ENCODE results near the gene SEPHS1. TPM values are rescaled to one million over a fixed set of nuclear protein-coding genes. Genes with fewer than 3 reads are reported as not detected.

Gene SEPHS1
- total RNA-seq, 4 donors from 2014 or later: 60.0 to 85.6 (median 68.1) TPM

DNA sequence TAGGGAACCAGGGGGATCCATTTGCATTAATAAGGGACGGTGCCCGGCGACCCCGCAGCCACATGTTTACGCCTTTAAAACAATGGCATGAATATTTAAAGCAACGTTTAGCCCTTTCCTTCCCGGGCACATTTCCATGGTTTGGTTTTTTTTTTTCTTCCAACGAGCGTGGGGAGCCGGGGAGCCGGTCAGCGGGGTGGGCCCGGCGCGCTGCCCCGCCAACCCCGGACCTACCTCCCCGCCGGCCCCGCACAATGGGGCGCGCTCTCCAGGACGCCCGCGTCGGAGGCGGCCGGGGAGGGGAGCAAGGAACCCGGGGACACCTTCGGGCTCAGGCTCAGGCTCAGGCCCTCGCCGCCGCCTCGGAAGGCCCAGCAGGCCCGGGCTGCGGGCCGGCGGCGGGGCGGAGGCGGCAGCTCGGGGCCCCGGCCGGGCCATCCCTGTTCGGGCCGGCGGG is 1.0 kb downstream of the SEPHS1 start:
- no peaks in the 10 kb centered on the region for H3K36me3 ChIP-seq
- peaks cover 15% of the 10 kb centered on the region in 2 donors for H3K4me1 ChIP-seq
- peak overlapping the region; percentile 49 to 73 (median 55) for H3K4me3 ChIP-seq (replicated peaks in 1 of 3)
- peak; percentile 23 to 29 for DNase-seq
- no peaks in the 10 kb centered on the region for H3K27me3 ChIP-seq
- H3K9me3 ChIP-seq: no peaks in the 10 kb centered on the region
- intact Hi-C loops (cut with DNase I): no loop called here
- peak overlapping the region; percentile 78 to 96 (median 91) for H3K27ac ChIP-seq
- TF ChIP-seq, protein P1, sequence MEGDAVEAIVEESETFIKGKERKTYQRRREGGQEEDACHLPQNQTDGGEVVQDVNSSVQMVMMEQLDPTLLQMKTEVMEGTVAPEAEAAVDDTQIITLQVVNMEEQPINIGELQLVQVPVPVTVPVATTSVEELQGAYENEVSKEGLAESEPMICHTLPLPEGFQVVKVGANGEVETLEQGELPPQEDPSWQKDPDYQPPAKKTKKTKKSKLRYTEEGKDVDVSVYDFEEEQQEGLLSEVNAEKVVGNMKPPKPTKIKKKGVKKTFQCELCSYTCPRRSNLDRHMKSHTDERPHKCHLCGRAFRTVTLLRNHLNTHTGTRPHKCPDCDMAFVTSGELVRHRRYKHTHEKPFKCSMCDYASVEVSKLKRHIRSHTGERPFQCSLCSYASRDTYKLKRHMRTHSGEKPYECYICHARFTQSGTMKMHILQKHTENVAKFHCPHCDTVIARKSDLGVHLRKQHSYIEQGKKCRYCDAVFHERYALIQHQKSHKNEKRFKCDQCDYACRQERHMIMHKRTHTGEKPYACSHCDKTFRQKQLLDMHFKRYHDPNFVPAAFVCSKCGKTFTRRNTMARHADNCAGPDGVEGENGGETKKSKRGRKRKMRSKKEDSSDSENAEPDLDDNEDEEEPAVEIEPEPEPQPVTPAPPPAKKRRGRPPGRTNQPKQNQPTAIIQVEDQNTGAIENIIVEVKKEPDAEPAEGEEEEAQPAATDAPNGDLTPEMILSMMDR (IDR thresholded peaks at IDR 0.05): no peak
- no peak for TF ChIP-seq POLR2A (IDR thresholded peaks at IDR 0.05)
- WGBS, 2 donors: 0 to 1% methylated on average over 14 to 27 of the region's 47 CpGs

DNA sequence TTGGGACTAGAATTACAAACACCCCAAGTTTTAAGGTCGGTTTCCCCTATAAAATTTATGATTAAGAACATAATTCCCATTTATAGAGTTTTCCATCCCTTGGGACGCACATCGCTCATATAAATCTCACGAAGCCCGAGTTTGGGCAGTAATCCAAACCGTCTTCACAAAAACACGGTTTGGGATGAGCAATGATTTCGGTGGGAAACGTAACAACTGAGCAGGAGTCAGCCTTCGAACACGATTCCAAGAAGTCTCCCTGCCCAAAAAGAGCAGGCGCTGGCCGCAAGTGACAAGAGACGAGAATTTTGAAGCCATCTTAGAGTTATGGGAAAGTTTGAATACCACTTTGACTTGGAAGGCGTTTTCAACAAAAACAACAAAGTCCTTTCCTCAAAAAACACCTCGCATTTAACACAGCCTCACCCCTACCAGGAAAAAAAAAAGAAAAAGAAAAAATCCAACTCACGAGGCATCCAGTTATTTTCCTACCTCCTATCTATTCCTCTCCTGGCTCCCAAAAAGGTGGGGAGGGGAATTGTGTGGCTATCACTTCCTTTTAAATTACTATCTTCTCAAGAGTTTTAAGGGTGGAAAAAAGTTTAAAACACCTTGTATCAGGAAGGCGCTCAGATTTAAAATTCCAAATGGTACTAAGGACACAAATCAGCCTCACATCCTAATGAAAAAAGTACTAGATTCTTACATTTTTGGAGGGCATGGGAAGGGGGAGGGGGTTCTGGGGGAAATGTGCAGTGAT is 1.6 kb downstream of the SEPHS1 start:
- peak; percentile 22 to 24 for DNase-seq
- 8 to 13% methylated on average over 18 of the region's 18 CpGs for WGBS, 2 donors
- Histone ChIP-seq H3K4me1 (peaks cover 15% of the 10 kb centered on the region in 2 donors), H3K27me3 (no peaks in the 10 kb centered on the region), H3K36me3 (no peaks in the 10 kb centered on the region), H3K9me3 (no peaks in the 10 kb centered on the region), H3K27ac (peak overlapping the region; percentile 78 to 96 (median 91)), H3K4me3 (replicated peaks in 1 of 3) (peak overlapping the region; percentile 49 to 73 (median 55))
- intact Hi-C loops (cut with DNase I): no loop called here
- TF ChIP-seq, protein P1 (IDR thresholded peaks at IDR 0.05): no peak
- TF ChIP-seq POLR2A (IDR thresholded peaks at IDR 0.05): peak in 1 of 2 donors; percentile 12

DNA sequence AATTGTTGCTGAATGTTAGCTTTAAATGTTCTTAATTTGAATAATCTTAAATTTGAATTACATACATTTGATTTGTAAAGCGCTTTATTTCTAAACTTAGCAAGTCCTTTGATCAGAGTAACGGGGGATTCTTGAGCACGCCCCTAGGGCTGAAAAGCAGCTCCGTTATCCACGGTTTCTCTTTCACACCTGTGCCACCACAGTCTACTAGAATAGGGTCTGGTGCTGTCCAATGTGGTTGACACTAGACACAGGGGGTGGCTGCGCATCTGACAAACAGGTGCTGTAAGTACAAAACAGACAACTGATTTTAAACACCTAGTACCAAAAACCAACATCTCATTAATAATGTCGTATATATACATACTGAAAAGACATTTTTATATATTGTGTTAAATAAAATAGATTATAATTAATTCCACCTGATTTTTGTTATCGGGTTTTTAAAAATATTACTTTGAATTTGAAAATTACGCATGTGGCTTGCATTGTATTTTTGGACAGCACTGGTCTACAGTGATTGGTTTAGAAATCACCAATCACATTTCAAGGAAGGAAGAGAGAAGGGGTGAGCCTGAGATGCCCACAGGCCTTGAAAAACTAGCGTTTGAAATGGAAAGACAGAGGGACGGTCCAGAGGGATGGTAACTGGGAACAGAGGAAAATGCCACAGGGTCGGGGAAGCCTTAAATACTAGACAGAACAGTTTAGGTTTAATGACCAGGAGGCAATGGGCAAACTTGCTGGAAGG is 7.3 kb downstream of the SEPHS1 start:
- intact Hi-C loops (cut with DNase I): no loop called here
- Histone ChIP-seq H3K9me3 (no peaks in the 10 kb centered on the region), H3K36me3 (peaks cover 0 to 10% of the 10 kb centered on the region in 2 donors), H3K27ac (no peak overlapping the region), H3K4me1 (peaks cover 4 to 5% of the 10 kb centered on the region in 2 donors), H3K4me3 (replicated peaks in 1 of 3) (no peak overlapping the region), H3K27me3 (no peaks in the 10 kb centered on the region)
- no peak for DNase-seq
- 89 to 90% methylated on average over 12 of the region's 12 CpGs for WGBS, 2 donors
- no peak for TF ChIP-seq POLR2A (IDR thresholded peaks at IDR 0.05)
- TF ChIP-seq, protein P1 (IDR thresholded peaks at IDR 0.05): no peak

DNA sequence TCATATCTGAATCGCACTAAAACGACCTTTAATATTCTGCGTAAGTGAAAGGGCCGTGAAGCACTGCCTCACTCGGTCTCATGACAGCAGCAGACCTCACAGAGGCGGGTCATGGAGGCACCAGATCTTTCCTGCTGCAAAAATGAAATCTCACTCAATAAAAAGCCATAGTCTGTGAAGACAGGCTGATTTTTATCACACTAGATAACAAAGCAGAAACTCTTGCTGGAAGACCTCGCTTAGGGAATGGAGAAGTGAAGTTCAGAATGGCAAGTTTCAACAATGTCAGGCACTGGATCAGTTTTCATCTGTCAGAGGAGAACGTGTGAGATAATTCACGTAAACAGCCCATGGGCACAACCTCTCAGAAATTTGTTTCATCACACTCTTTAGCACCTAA is 8.0 kb downstream of the SEPHS1 start:
- TF ChIP-seq, protein P1 (IDR thresholded peaks at IDR 0.05): no peak
- no peak for TF ChIP-seq POLR2A (IDR thresholded peaks at IDR 0.05)

More for the DNA sequence above, 8.0 kb downstream of the SEPHS1 start:
- H3K9me3 ChIP-seq: no peaks in the 10 kb centered on the region
- no peaks in the 10 kb centered on the region for H3K27me3 ChIP-seq
- H3K4me3 ChIP-seq (replicated peaks in 1 of 3): no peak overlapping the region
- 83 to 88% methylated on average over 9 of the region's 9 CpGs for WGBS, 2 donors
- H3K36me3 ChIP-seq: peaks cover 0 to 18% of the 10 kb centered on the region in 2 donors
- intact Hi-C loops (cut with DNase I): no loop called here
- DNase-seq: no peak
- H3K4me1 ChIP-seq: no peaks in the 10 kb centered on the region
- no peak overlapping the region for H3K27ac ChIP-seq

All from thyroid gland (tissue), 4 donors.